ENCODE data around the gene CRX.
"Not testable (repeated sequence)": the region's sequence is repeated elsewhere in the genome, so short reads cannot be mapped to it uniquely, and the experiment has no call there.

Gene CRX

GRCh38 chr19:47858646-47859285 lies 37.0 kb downstream of the CRX start, which contains the start of gene TPRX2:
Gene TPRX2 (plus strand): TSS chr19:47859235. CDS start chr19:47859247, 12 bp downstream.
- not testable (repeated sequence) for DNase-seq (ENCODE audit: low read depth in 2 of 2, low spot score in 1 of 2)

- not testable (repeated sequence) for DNase-seq (ENCODE audit: low read depth in 2 of 2, low spot score in 1 of 2)
These were observed 38.1 kb downstream of the CRX start for GRCh38 chr19:47859838-47860237.

GRCh38 chr19:47860602-47861297 lies 39.0 kb downstream of the CRX start:
- DNase-seq (ENCODE audit: low read depth in 2 of 2, low spot score in 1 of 2), result no peak

- DNase-seq (ENCODE audit: low read depth in 2 of 2, low spot score in 1 of 2), result no peak
These were observed 39.9 kb downstream of the CRX start for GRCh38 chr19:47861630-47862029.

GRCh38 chr19:47863514-47863936 lies 41.8 kb downstream of the CRX start:
- DNase-seq (ENCODE audit: low read depth in 2 of 2, low spot score in 1 of 2), result peak; percentile 58 to 86

GRCh38 chr19:47865166-47865565 lies 43.4 kb downstream of the CRX start:
- DNase-seq (ENCODE audit: low read depth in 2 of 2, low spot score in 1 of 2), result no peak

GRCh38 chr19:47878906-47879305 lies 57.2 kb downstream of the CRX start:
- DNase-seq (ENCODE audit: low read depth in 2 of 2, low spot score in 1 of 2), result no peak

GRCh38 chr19:47879385-47879784 lies 57.6 kb downstream of the CRX start:
- DNase-seq (ENCODE audit: low read depth in 2 of 2, low spot score in 1 of 2), result not testable (repeated sequence)

GRCh38 chr19:47881757-47882156 lies 60.0 kb downstream of the CRX start:
- no peak for DNase-seq (ENCODE audit: low read depth in 2 of 2, low spot score in 1 of 2)

- no peak for DNase-seq (ENCODE audit: low read depth in 2 of 2, low spot score in 1 of 2)
These were observed 61.2 kb downstream of the CRX start for GRCh38 chr19:47882890-47883289.

- no peak for DNase-seq (ENCODE audit: low read depth in 2 of 2, low spot score in 1 of 2)
These were observed 63.3 kb downstream of the CRX start for GRCh38 chr19:47885067-47885463.

- no peak for DNase-seq (ENCODE audit: low read depth in 2 of 2, low spot score in 1 of 2)
These were observed 64.3 kb downstream of the CRX start, which contains the start of gene SULT2A1 for GRCh38 chr19:47886010-47886559. Gene SULT2A1 (minus strand): TSS chr19:47886315. CDS start chr19:47886257, 58 bp downstream.

GRCh38 chr19:47890865-47891621 lies 69.3 kb downstream of the CRX start:
- DNase-seq (ENCODE audit: low read depth in 2 of 2, low spot score in 1 of 2), result no peak

- DNase-seq (ENCODE audit: low read depth in 2 of 2, low spot score in 1 of 2), result no peak
These were observed 69.8 kb downstream of the CRX start for GRCh38 chr19:47891622-47891922.

GRCh38 chr19:47891923-47892666 lies 70.4 kb downstream of the CRX start:
- no peak for DNase-seq (ENCODE audit: low read depth in 2 of 2, low spot score in 1 of 2)
